GM10248 (cell line): ENCODE data around the gene MYRF.

Source experiments
- CTCF ChIA-PET: fragments of 300-600 bp; sonication (Branson Sonifier 250); formaldehyde crosslinking; extraction: SDS; loops from one replicate; lab custom pipeline; 2021; ENCODE audit warnings: antibody characterized with exemption; lab: Yijun Ruan, JAX
- POLR2A ChIA-PET: fragments of 350-650 bp; sonication (Branson Sonifier 250); formaldehyde crosslinking; extraction: SDS; loops from one replicate; lab custom pipeline; 2020; ENCODE audit warnings: antibody characterized with exemption; lab: Yijun Ruan, JAX
- DNase-seq: peaks from one replicate; pipeline ENCODE4 v3.0.0; 2012; ENCODE audit errors: extremely low spot score
- TF ChIP-seq, protein P1 (sequence below): IDR thresholded peaks from 2 replicates; pipeline ENCODE4 v1.5.1; 2012; ENCODE audit warnings: mild to moderate bottlenecking, low read depth; ENCODE audit errors: extremely low read depth, missing control alignments, control extremely low read depth

Gene MYRF

GRCh38 chr11:61795459-61795858 is 43.0 kb downstream of the MYRF start:
- TF ChIP-seq, protein P1, sequence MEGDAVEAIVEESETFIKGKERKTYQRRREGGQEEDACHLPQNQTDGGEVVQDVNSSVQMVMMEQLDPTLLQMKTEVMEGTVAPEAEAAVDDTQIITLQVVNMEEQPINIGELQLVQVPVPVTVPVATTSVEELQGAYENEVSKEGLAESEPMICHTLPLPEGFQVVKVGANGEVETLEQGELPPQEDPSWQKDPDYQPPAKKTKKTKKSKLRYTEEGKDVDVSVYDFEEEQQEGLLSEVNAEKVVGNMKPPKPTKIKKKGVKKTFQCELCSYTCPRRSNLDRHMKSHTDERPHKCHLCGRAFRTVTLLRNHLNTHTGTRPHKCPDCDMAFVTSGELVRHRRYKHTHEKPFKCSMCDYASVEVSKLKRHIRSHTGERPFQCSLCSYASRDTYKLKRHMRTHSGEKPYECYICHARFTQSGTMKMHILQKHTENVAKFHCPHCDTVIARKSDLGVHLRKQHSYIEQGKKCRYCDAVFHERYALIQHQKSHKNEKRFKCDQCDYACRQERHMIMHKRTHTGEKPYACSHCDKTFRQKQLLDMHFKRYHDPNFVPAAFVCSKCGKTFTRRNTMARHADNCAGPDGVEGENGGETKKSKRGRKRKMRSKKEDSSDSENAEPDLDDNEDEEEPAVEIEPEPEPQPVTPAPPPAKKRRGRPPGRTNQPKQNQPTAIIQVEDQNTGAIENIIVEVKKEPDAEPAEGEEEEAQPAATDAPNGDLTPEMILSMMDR, result no peak
- ChIA-PET POLR2A (no interaction called here), CTCF (interaction anchor here (1.1 to 11.8 kb wide), 11 partner anchors 8 to 313 kb away, joined by 3 to 129 read pairs (median 48); partner anchors contain the start of genes BEST1, FADS1 and FADS2)
- DNase-seq, result no peak

- CTCF ChIA-PET, result interaction anchor here (0.7 to 11.8 kb wide), 21 partner anchors 9 to 515 kb away, joined by 3 to 129 read pairs (median 11); partner anchors contain the start of genes BEST1, FADS1 and FADS2
- TF ChIP-seq, protein P1, result no peak
- POLR2A ChIA-PET, result interaction anchor here (1.6 to 2.0 kb wide), 3 partner anchors 12 to 152 kb away, joined by 4 to 9 read pairs (median 5); no protein-coding TSS in a partner anchor
Measured at GRCh38 chr11:61795876-61796526, 43.6 kb downstream of the MYRF start.

GRCh38 chr11:61797263-61797944 is 45.0 kb downstream of the MYRF start:
- CTCF ChIA-PET, result interaction anchor here (0.7 to 11.8 kb wide), 54 partner anchors 9 to 582 kb away, joined by 3 to 129 read pairs (median 5); partner anchors contain the start of genes BEST1, FADS1 and FADS2
- DNase-seq, result peak; percentile 73
- POLR2A ChIA-PET, result interaction anchor here (0.7 to 2.0 kb wide), 6 partner anchors 9 to 436 kb away, joined by 3 to 9 read pairs (median 4); no protein-coding TSS in a partner anchor
- TF ChIP-seq, protein P1, result peak; percentile 66

More at GRCh38 chr11:61795876-61796526, 43.6 kb downstream of the MYRF start:
- DNase-seq, result no peak

- ChIA-PET CTCF (interaction anchor here (1.3 to 11.8 kb wide), 7 partner anchors 7 to 284 kb away, joined by 3 to 129 read pairs (median 48); partner anchors contain the start of genes BEST1, FEN1 and TMEM258), POLR2A (interaction anchor here (0.7 kb wide), 1 partner anchor 370 kb away, joined by 10 read pairs; the partner anchor contains the start of genes CPSF7 and SDHAF2)
- no peak for DNase-seq
- TF ChIP-seq, protein P1, result no peak
Measured at GRCh38 chr11:61799665-61800284, 47.3 kb downstream of the MYRF start.

DNA sequence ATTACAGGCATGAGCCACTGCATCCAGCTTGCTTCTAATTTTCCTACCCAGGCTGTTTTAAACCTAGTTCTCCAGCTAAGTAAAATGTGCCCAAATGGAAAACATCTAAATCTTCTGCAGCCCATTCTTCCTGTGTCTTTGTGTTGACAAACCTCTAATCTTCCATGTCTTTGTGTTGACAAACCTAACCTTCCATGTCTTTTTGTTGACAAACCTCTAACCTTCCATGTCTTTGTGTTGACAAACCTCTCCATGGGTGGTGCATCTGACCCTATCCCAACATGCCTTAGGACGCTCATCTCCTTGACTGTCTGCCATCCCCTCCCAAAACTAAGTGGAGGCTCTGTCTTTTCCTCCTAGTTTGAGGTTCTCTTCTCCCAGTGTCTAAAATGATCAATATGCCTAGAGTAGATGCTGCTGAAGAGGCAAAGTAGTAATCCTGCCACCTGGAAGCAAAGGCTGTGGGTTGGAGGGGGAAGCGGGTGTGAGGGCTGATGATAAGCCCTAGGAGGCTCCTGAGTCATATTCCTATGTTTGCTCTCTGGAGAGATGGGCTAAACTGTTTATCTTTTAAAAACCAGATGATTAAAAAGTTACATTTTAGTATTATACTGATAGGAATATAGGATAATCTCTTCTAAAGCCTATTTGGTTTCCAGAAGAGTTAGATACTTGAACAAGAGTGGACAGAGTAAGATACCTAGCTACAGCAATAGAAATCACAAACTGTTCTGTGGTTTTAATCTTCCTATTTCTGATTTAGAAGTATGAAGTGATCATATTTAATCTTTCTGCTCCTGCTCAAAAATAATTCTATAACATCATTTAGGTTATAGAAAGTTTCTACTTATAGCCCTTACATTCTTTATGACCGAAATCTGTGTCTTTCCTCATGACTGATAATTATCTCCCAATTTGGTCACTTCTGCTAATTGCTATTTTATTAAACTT is 48.2 kb downstream of the MYRF start:
- DNase-seq, result no peak
- TF ChIP-seq, protein P1, result no peak
- CTCF ChIA-PET, result interaction anchor here (0.9 to 11.8 kb wide), 6 partner anchors 9 to 283 kb away, joined by 4 to 129 read pairs (median 60); partner anchors contain the start of genes BEST1, FEN1 and TMEM258
- POLR2A ChIA-PET, result interaction anchor here (1.2 kb wide), 1 partner anchor 7 kb away, joined by 3 read pairs; the partner anchor contains the start of gene FEN1
